ENCODE measurements around the gene PSMD8.

Gene PSMD8

DNA sequence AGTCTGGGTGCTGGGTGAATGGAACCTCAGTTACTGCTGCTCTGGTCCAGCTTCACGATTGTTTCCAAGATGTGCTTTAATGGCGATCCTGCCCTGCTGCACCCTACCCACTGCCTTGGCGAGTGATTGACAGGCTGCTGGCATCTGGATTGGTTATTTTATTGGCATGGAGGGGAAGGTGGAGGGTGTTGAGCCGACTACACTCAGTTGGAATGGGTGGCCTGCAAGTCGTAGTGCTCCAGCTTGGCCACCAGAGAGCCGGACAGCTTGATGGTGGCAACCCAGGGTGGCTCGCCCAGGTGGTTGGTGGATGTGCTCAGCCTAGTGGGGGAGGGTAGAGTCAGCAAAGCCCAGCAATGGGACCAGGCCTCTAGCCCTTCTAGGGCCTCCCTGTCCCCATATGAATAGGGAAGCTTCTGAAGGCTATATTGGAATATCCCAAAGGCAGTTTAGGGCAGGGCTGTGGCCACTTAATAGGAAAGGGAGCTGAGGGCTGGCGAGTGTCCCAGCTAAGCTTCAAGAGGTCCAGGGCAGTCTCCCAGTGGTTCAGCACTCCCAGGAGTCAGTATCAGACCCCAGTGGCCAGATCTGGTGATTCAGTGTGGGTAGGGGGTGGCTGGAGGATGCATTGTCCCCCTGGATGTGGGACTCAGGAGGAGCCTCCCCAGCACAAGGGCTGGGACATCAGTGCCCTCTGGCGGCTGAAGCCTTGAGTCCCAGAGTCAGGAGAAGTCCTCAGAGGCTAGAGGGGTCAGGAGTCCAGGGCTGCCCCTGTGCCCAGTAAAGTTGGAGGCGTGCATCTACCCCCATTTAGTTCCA is 10.0 kb downstream of the PSMD8 start:
- Histone ChIP-seq H3K36me3 (ENCODE audit: control insufficient read depth, insufficient read depth, low read length) (peaks cover 19% of the 10 kb centered on the region), H3K4me3 (ENCODE audit: low read length) (no peak overlapping the region), H3K9ac (ENCODE audit: low read length) (no peak overlapping the region), H3K9me3 (ENCODE audit: control insufficient read depth, low read length) (no peaks in the 10 kb centered on the region), H3K4me1 (ENCODE audit: control insufficient read depth, insufficient read depth, low read length) (peaks cover 25% of the 10 kb centered on the region), H3K27me3 (ENCODE audit: control insufficient read depth, insufficient read depth, low read length) (peaks cover 27% of the 10 kb centered on the region)

DNA sequence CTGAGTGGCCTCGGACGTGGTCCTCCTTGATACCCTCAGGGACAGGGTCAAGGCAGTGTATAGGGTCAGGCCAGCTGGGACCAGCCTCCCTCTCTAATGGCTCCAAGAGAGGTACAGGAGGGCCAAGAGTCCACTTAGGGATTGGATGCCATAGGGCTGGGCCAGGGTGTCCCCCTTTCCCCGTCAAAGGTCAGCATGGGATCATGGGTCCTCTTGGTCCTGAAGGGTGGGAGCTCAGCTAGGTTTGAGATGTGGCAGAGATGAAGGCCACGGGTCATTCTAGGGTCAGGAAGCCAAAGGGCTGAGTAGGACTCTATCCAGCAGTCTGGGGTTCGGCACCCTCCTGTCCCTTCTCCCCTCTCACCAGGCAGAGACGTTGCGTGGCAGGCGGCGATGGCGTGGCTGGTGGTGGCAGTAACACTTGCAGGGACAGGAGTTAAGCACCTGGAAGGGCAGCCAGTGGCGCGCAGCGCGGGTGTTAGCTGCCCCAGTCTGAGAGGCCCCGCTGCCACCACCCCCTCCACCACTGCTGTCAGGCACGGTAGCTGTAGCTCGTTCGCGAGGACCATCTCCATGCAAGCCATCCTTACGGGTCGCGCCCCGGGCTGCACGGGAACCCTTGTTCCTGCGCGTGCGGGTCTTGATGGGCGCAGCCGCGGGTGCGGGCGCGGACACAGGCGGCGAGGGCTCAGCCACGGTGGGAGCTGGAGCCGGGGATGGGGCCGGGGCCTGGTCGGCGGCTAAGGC is 10.9 kb downstream of the PSMD8 start:
- H3K9me3 ChIP-seq (ENCODE audit: control insufficient read depth, low read length): no peaks in the 10 kb centered on the region
- peaks cover 31% of the 10 kb centered on the region for H3K27me3 ChIP-seq (ENCODE audit: control insufficient read depth, insufficient read depth, low read length)
- no peak overlapping the region for H3K9ac ChIP-seq (ENCODE audit: low read length)
- peaks cover 18% of the 10 kb centered on the region for H3K36me3 ChIP-seq (ENCODE audit: control insufficient read depth, insufficient read depth, low read length)
- H3K4me3 ChIP-seq (ENCODE audit: low read length): no peak overlapping the region
- peaks cover 25% of the 10 kb centered on the region for H3K4me1 ChIP-seq (ENCODE audit: control insufficient read depth, insufficient read depth, low read length)

DNA sequence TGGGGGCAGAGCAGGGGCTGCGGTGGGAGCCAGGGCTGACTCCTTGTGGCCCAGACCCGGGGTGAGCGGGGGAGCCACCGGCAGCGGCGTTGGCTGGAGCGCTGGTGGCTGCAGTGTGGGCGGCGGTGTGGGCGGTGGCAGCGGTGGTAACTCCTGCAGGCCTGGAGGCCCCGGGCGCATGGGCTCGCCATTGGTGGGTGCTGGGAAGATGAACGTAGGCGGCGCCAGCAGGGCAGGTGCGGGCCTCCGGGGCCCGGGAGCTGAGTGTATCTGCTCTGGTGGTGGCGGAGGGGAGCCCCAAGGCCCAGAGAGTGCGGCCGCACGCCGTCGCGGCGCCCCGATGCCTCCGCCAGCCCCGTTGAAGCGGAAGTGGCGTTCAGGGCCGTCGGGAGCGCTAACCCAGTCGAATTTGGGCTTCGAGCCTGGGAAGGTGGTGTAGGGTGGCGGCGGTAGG is 11.5 kb downstream of the PSMD8 start:
- Histone ChIP-seq H3K4me3 (ENCODE audit: low read length) (no peak overlapping the region), H3K9me3 (ENCODE audit: control insufficient read depth, low read length) (no peaks in the 10 kb centered on the region), H3K36me3 (ENCODE audit: control insufficient read depth, insufficient read depth, low read length) (peaks cover 18% of the 10 kb centered on the region), H3K9ac (ENCODE audit: low read length) (no peak overlapping the region), H3K27me3 (ENCODE audit: control insufficient read depth, insufficient read depth, low read length) (peaks cover 31% of the 10 kb centered on the region), H3K4me1 (ENCODE audit: control insufficient read depth, insufficient read depth, low read length) (peaks cover 25% of the 10 kb centered on the region)

DNA sequence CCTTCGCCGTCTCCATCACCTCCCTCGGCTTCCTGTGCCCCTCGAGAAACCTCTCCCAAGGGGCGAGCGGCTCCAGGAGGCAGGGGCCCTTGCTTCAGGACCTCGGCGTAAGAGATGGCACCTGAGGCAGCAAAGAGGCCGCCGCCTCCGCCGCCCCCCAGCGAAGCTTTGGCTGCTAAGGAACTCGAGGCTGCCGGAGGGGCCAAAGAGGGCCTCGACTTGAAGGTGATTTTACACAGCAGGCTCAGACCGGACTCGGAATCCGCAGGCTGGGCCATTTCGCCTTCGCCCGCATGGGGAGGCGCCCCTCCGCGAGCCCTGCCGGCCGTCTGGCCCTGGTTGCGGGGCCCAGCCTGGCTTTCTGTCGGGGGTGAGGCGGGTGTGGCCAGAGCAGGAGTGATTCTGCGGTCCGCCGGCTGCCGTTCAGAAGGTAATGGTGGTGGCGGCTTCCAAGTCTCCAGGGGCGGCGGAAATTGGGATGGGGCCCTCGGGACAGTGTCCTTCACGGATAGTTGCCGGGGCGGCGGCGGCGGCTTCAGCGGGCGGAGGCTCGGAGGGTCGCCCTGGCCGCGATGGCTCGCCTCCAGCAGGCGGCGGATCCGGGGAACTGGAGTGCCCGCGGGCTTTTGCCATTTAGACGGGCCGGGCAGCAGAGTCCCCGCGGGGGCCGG is 12.1 kb downstream of the PSMD8 start:
- H3K27me3 ChIP-seq (ENCODE audit: control insufficient read depth, insufficient read depth, low read length): peaks cover 31% of the 10 kb centered on the region
- H3K4me1 ChIP-seq (ENCODE audit: control insufficient read depth, insufficient read depth, low read length): peaks cover 25% of the 10 kb centered on the region
- H3K9ac ChIP-seq (ENCODE audit: low read length): no peak overlapping the region
- H3K4me3 ChIP-seq (ENCODE audit: low read length): no peak overlapping the region
- H3K36me3 ChIP-seq (ENCODE audit: control insufficient read depth, insufficient read depth, low read length): peaks cover 15% of the 10 kb centered on the region
- H3K9me3 ChIP-seq (ENCODE audit: control insufficient read depth, low read length): no peaks in the 10 kb centered on the region

DNA sequence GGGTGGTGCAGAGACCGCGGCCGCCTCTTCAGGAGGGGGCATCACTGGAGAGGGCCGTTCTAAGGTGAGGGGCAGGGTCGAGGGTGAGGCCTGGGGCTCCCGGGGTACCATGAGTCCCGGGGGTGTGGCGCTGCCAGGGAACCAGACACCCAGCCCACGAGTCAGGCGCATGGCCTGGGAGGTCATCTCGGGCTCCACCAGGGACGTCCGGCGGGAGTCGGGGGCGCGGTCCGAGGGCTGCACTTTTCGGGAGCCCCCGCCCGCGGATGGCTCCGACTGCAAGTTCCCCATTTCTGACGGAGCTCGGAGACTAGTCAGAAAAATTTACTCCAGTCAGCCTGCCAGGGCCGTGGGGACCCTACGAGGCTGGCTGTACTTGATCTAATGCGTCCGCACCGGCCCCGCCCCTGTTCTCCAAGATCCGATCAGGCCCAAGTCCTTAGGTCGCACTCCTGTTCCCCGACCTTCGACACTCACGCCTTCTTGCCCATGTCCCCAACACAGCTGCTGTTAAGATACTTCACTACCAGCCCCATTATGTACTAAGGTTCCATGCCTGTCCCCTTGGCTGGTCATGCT is 12.7 kb downstream of the PSMD8 start:
- H3K9me3 ChIP-seq (ENCODE audit: control insufficient read depth, low read length): no peaks in the 10 kb centered on the region
- peaks cover 25% of the 10 kb centered on the region for H3K4me1 ChIP-seq (ENCODE audit: control insufficient read depth, insufficient read depth, low read length)
- peaks cover 31% of the 10 kb centered on the region for H3K27me3 ChIP-seq (ENCODE audit: control insufficient read depth, insufficient read depth, low read length)
- peaks cover 8% of the 10 kb centered on the region for H3K36me3 ChIP-seq (ENCODE audit: control insufficient read depth, insufficient read depth, low read length)
- H3K4me3 ChIP-seq (ENCODE audit: low read length): peak overlapping the region; percentile 28
- H3K9ac ChIP-seq (ENCODE audit: low read length): peak overlapping the region; percentile 53

DNA sequence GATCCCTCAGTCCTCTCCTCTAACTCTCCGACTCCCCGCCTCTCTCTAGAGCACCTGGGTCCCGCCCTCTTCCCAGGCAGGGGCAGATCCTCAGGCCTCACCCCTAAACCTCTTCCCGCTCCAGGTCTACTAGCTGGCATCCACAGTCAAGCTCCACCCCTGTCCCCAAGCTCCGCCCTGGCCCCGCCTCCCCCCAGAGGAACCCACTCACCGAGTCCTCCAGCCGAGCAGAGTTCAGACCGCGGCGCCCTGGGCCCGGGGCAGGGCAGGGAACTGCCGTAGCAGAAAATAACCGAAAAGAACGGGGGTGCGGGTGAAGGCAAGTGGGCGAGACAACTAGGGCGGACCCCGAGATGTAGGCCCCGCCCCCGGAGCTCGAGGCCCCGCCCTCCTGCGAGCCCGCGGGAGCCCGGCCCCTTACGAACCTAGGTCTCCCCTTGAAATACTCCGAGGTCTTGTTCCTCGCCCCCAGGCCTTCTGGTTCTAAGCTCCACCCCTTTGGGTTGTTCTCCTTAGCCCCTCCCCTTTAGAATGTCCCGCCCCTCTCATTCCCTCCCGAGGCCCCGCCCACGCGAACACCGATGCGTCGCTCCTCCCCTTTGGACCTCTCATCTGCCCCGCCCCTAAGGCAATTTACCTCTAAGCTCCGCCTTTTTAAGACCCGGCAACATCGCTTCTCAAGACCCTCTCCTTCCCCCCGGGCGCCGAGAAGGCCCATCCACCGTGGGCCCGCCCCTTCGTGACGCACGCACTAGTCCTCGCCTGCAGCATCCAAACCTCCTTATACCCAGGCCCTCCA is 13.4 kb downstream of the PSMD8 start, which contains the start of gene GGN:
Gene GGN, minus strand, starts transcription at position 485 of the 799 bp plus-strand sequence. CDS start 773 bp downstream, outside the sequence.
- Histone ChIP-seq H3K36me3 (ENCODE audit: control insufficient read depth, insufficient read depth, low read length) (peaks cover 6% of the 10 kb centered on the region), H3K9ac (ENCODE audit: low read length) (peak within 1 kb of the TSS; percentile 53), H3K4me1 (ENCODE audit: control insufficient read depth, insufficient read depth, low read length) (peaks cover 25% of the 10 kb centered on the region), H3K9me3 (ENCODE audit: control insufficient read depth, low read length) (no peaks in the 10 kb centered on the region), H3K4me3 (ENCODE audit: low read length) (peak within 1 kb of the TSS; percentile 28), H3K27me3 (ENCODE audit: control insufficient read depth, insufficient read depth, low read length) (peaks cover 31% of the 10 kb centered on the region)

DNA sequence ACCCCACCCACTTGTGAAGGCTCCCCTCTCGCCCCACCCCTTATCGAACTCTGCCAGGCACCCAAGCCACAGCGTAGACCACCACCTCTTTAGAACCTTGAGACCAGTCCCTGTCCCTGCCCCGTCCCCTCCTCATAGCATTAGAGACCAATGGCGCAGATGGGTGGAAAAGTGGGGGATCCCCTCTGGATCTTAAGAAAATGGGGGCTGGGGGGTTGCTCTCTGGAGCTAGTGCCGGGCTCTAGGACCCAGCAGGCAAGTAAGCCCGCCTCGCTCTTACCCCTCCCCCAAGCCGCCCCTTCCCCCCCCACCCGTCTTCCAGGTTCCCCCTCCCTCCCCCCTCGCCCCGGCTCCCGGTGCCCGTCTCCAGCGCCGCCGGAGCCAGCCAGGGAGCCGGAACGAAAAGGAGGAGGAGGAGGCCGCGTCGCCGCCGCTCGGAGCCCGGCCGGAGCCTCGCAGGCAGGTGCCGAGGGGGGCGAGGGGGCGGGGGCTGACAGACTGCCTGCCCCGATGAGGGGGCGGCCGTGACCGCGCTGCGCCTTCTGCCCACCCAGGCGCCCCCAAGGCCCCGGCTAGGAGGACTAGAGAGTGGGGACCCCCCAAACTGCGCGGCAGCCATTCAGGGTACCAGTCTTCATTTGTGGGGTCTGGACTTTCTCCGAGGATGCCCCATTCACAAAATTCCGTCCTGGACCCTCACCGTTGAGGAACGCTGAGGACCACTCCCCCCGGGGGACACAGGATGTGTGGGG is 14.2 kb downstream of the PSMD8 start, which contains the start of gene SPRED3:
Gene SPRED3, plus strand, starts transcription at position 349 of the 752 bp plus-strand sequence. CDS start 1,606 bp downstream, outside the sequence.
- Histone ChIP-seq H3K4me3 (ENCODE audit: low read length) (peak within 1 kb of the TSS; percentile 28), H3K9ac (ENCODE audit: low read length) (peak within 1 kb of the TSS; percentile 53), H3K4me1 (ENCODE audit: control insufficient read depth, insufficient read depth, low read length) (peaks cover 25% of the 10 kb centered on the region), H3K9me3 (ENCODE audit: control insufficient read depth, low read length) (no peaks in the 10 kb centered on the region), H3K36me3 (ENCODE audit: control insufficient read depth, insufficient read depth, low read length) (no peaks in the 10 kb centered on the region), H3K27me3 (ENCODE audit: control insufficient read depth, insufficient read depth, low read length) (peaks cover 31% of the 10 kb centered on the region)

DNA sequence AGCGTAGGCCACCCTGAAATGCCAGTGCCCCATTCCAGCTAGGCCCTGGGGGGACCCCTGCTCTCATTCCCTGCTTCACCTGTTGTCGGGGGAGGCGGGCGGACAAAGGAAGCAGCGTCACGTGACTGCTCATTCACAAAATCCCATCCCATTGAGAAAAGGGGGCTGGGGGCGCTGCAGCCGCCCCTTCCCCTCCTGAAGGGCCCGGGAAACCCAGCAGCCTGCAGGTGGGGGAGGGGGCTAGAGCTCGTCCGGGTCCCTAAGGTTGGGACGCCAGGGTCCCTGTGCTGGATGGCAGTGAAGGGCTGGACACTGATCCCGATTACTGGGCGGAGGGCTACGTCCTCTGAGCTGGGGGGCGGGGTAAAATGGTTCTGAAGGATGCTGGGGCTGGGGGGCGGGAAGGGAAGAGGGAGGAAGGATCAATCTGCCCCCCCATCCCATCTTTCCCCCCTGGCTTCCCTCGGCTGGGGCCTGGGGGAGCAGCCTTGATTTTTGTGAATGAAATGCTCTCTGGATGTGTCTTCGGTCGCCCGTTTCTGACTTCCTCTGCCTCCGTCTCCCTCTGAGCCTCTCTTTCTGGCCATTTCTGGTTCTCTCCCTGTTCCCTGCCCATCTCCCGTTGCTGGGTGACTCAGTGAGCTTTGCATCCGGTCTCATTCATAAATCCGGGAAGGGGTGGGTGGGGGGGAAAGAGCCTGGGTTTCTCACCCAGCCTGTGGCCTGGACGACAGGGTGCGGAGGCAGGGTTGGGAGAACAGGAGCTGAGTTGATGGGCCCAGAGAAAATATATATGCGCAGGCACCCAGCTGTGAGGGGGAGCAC is 14.9 kb downstream of the PSMD8 start:
- no peaks in the 10 kb centered on the region for H3K9me3 ChIP-seq (ENCODE audit: control insufficient read depth, low read length)
- peak overlapping the region; percentile 4 for H3K4me3 ChIP-seq (ENCODE audit: low read length)
- no peaks in the 10 kb centered on the region for H3K36me3 ChIP-seq (ENCODE audit: control insufficient read depth, insufficient read depth, low read length)
- peak overlapping the region; percentile 41 for H3K9ac ChIP-seq (ENCODE audit: low read length)
- peaks cover 36% of the 10 kb centered on the region for H3K27me3 ChIP-seq (ENCODE audit: control insufficient read depth, insufficient read depth, low read length)
- peaks cover 32% of the 10 kb centered on the region for H3K4me1 ChIP-seq (ENCODE audit: control insufficient read depth, insufficient read depth, low read length)

DNA sequence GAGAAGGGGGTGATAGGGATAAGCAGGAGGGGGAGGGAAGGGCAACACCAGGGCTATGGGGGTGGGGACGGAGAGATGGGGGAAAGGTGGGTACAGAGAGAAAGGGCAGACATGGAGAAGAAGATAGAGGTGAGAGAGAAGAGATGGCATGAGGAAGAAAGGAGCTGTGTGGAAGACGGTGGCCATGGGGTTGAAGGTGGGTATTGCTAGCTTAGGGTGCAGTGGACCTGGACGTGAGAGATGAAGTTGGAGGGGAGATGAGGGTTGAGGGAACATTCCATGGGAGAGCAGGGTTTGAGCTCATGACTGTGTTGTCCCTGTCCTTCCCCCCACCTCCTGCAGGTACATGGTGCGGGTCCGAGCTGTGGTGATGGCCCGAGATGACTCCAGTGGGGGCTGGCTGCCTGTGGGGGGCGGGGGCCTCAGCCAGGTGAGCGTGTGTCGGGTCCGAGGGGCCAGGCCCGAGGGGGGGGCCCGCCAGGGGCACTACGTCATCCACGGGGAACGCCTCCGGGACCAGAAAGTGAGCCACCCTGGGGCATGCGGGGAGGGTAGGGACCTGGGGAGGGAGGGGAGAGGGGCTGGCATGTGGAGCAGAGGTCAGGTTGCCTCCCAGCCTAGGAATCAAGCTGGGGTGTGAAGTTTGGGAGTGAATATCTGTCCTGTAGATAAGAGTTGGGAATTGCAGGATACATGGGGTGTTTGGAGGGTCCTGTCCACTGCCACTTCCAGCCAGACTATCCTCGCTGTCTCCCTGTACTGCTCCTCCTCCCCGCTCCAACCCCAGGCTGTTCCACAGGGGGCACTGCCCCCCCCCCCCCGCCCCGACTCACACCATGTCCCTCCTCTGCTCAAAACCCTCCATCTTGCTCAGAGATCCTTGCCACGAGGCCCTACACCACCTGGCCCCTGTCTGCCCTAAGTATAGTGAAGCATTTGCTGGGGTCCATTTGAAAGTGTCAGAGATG is 15.9 kb downstream of the PSMD8 start:
- Histone ChIP-seq H3K4me1 (ENCODE audit: control insufficient read depth, insufficient read depth, low read length) (peaks cover 41% of the 10 kb centered on the region), H3K9ac (ENCODE audit: low read length) (no peak overlapping the region), H3K27me3 (ENCODE audit: control insufficient read depth, insufficient read depth, low read length) (peaks cover 45% of the 10 kb centered on the region), H3K9me3 (ENCODE audit: control insufficient read depth, low read length) (no peaks in the 10 kb centered on the region), H3K36me3 (ENCODE audit: control insufficient read depth, insufficient read depth, low read length) (no peaks in the 10 kb centered on the region), H3K4me3 (ENCODE audit: low read length) (no peak overlapping the region)
